Omental fat pad (tissue), 4 donors: ENCODE data around the gene DUSP22. TPM values are rescaled to one million over a fixed set of nuclear protein-coding genes. Genes with fewer than 3 reads are reported as not detected.

Experiments used
- ATAC-seq: fragments of 150-250 bp; one replicate; pipeline ENCODE4 v1.9.1; 2016; ENCODE audit warnings: mild to moderate bottlenecking, moderate library complexity; ENCODE audit not compliant: low FRiP score
- DNase-seq: peaks from one replicate; pipeline ENCODE4 v3.0.0-alpha.2; 2019; ENCODE audit warnings: low spot score
- CTCF ChIP-seq, 3 donors: fragments of 450-650 bp; IDR thresholded peaks; one replicate each; pipeline ENCODE4 v1.5.1; 2016 to 2017; ENCODE audit warnings: antibody characterized with exemption in 3 of 3, mild to moderate bottlenecking in 3 of 3, moderate library complexity in 2 of 3
- total RNA-seq, 4 donors: library from RNA; depleted of rRNA; stranded (reverse); fragments of >200 nt; gene quantifications; one replicate each; pipeline ENCODE4 v1.1.0, GENCODE V29; 2016

The DUSP22 gene
- total RNA-seq, 4 donors from 2014 or later: 47.4 to 93.6 (median 65.4) TPM

- TF ChIP-seq CTCF (IDR thresholded peaks at IDR 0.05): no peak
- no peak for DNase-seq
- no peak for ATAC-seq
These were observed 45.6 kb downstream of the DUSP22 start for GRCh38 chr6:337805-338368.

GRCh38 chr6:338815-339262 is 46.6 kb downstream of the DUSP22 start:
- DNase-seq (no peak), ATAC-seq (no peak)
- no peak for TF ChIP-seq CTCF (IDR thresholded peaks at IDR 0.05)

- no peak for DNase-seq
- ATAC-seq: no peak
- no peak for TF ChIP-seq CTCF (IDR thresholded peaks at IDR 0.05)
These were observed 47.2 kb downstream of the DUSP22 start for GRCh38 chr6:339480-339879.

DNA sequence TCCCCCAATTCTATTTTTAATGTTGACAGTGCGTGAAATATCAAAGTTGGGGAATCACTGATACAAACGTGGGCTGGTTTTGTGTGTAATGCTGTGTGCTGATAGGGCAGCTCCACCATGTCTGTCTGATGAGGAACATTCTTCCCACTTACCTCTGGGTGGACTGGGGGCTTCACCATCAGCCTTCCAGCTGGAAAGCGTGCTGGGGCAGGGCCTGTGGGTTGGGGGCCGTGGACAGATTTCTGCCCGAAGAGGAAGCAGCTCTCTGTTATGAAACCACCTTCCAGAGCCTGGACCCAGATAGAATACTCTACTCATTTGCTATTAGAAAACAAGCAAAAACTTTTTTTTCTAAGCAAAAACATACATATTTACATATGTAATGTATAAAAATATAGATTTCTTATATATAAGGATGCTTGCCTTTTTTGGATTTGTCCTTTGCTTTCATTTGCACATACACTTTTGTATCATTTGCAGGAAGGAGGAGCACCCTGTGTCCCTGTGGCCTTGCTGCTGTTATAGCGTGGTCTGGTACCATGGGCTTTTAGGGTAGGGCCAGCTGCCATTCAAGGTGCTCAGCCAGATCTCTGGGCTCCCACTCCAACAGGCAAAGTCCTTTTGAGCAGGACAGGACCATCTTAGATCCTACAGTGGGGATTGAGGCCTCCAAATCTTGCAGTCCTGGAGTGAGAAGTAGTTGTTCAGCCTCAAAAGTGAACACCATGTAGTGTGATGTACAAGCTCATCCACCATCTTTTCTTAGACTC is 48.1 kb downstream of the DUSP22 start:
- no peak for TF ChIP-seq CTCF (IDR thresholded peaks at IDR 0.05)
- no peak for DNase-seq

DNA sequence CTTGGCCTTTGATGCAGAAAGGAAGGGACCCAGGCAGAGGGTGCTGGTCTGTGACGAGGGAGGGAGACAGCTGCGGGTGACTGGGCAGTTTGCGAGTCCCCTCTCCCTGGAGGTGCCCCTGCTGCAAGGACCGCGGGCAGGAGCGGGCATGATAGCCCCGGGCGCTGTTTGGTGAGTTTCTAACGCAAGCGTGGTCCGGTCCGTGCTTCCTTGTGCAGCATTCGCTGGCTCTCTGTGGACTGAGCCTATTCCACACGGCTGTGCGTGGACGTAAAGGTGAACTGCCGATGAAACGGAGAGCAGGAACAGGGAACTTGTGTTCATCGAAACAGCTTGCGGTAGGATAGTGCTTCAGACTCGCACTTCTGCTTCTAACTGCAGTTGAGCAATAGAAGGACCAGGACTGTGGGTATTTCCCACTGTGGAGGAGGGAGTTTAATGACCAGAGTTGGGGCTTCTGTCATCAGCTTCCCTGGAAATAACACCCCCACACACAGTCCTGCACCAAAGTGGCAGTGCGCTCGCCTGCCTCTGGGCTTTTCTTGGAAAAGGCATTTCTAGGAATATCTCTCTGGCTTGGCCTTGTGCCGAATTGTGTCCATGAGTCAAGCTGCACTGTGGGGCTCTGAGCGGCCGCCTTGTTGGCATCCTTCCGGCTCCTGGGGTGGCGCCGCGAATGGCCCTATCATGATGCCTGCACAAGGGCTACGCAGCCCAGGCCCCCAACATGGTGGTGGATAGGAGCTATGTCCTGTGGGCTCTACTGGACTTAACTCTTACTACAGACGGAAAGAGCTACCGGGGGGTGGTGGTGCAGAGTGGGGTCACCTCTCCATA is 48.9 kb downstream of the DUSP22 start:
- no peak for DNase-seq
- TF ChIP-seq CTCF (IDR thresholded peaks at IDR 0.05): no peak
- ATAC-seq: peak; percentile 15

More for the DNA sequence above, 48.1 kb downstream of the DUSP22 start:
- ATAC-seq: no peak

DNA sequence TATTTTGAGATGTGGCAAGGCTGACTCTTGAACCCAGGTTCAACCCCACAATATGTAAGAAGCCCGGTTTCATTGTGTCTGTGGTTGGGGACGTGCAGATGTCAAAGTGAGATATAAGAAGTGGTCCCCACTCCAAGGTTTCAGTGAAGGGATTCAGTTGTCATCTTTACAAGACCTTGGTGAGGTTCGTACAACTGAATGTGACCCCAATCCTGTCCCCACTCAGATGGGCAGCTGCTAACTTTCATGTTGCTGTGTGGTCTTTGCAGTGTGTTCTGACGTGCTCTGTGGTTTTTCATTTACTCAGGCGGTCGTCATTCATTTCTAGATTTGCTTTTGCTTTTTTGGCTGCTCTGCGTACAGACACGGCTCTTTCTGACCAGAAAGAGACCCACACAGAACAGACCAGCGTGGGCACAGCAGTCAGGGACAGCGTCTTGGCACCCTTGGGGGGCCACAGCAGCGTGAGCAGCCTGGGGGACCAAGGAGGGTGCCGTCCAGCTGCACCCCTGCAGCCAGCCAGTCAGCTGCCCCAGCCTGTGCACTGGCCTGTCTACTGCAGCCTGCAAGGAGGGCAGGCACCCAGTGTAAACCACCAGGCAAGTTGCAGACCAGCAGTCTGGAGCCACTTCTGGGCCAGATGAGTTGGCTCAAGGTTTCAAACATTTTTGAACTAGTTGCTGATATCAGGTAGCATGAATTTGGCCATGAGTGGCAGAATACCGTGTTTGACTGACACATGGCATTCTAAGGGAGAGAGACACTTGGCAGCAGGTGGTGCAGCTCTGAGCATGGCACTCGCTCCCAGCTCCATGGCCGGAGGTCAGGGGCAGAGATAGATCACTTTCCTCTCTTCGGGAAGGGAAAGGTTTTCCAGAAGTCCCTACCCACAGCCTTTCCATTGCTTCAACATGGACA is 49.9 kb downstream of the DUSP22 start:
- no peak for DNase-seq
- peak; percentile 19 for ATAC-seq
- TF ChIP-seq CTCF (IDR thresholded peaks at IDR 0.05): no peak
